Uterus (tissue), 4 donors: ENCODE data around the gene COQ3. TPM values are rescaled to one million over a fixed set of nuclear protein-coding genes. Genes with fewer than 3 reads are reported as not detected.

ENCODE experiments used
- DNase-seq, 2 donors: peaks; one replicate each; pipeline ENCODE4 v3.0.0-alpha.2; 2019 to 2020
- H3K27ac ChIP-seq, 2 donors: fragments of 200-600 bp; sonication (generic); 1 replicate in 1 of 2; 2 replicates in 1 of 2; pipeline ENCODE4 v1.5.1; 2016 to 2018
- H3K27me3 ChIP-seq, 2 donors: fragments of 200-600 bp; sonication (generic); one replicate each; pipeline ENCODE4 v1.5.1; 2018 to 2019; ENCODE audit warnings: control low read depth in 1 of 2
- H3K36me3 ChIP-seq, 2 donors: fragments of 200-600 bp; sonication (generic); one replicate each; pipeline ENCODE4 v1.5.1; 2019; ENCODE audit warnings: control low read depth in 1 of 2
- H3K4me1 ChIP-seq, 2 donors: fragments of 200-600 bp; sonication (generic); one replicate each; pipeline ENCODE4 v1.5.1; 2018 to 2019; ENCODE audit warnings: control low read depth in 1 of 2
- H3K4me3 ChIP-seq, 2 donors: fragments of 200-600 bp; sonication (generic); 1 replicate in 1 of 2; 2 replicates in 1 of 2; pipeline ENCODE4 v1.5.1; 2018 to 2019; ENCODE audit warnings: mild to moderate bottlenecking in 1 of 2
- H3K9me3 ChIP-seq, 2 donors: fragments of 200-600 bp; sonication (generic); one replicate each; pipeline ENCODE4 v1.5.1; 2019; ENCODE audit warnings: control low read depth in 1 of 2
- CTCF ChIP-seq, 4 experiments: fragments of 200-600 bp in 2 of 4; fragments of 450-650 bp in 2 of 4; sonication (generic) in 2 of 4; IDR thresholded peaks; one replicate each; pipeline ENCODE4 v1.5.1; 2016 to 2019; ENCODE audit warnings: antibody characterized with exemption in 4 of 4, mild to moderate bottlenecking in 2 of 4, moderate library complexity in 1 of 4
- POLR2A ChIP-seq, 2 donors: fragments of 450-650 bp; IDR thresholded peaks; one replicate each; pipeline ENCODE4 v1.6.1; 2016; ENCODE audit warnings: antibody characterized with exemption in 2 of 2, mild to moderate bottlenecking in 1 of 2, moderate library complexity in 1 of 2
- intact Hi-C: fragments of 100-400 bp; cut with DNase I; formaldehyde crosslinking; loops from one replicate; pipeline ENCODE4 v1.15.1; 2023; ENCODE audit warnings: low total_unique reads
- total RNA-seq, 4 donors: library from RNA; depleted of rRNA in 3 of 4; stranded (reverse); fragments of >200 nt in 3 of 4; gene quantifications; one replicate each; pipeline versions ENCODE4 v1.1.0 to v1.2.4, GENCODE V29; 2014 to 2023
- donor health status: DM: yes; HTN: yes; CAD: no.

Gene COQ3
- total RNA-seq, 4 donors from 2014 or later = 0.77 to 31.8 (median 6.2) TPM

- intact Hi-C loops = loop anchor here (10.0 kb wide), 1 partner anchor 101 kb away; no protein-coding TSS in a partner anchor
- Histone ChIP-seq H3K4me3 (peak overlapping the region; percentile 74 to 91), H3K4me1 (peaks cover 14 to 29% of the 10 kb centered on the region in 2 donors), H3K27ac (peak overlapping the region; percentile 95 to 100), H3K36me3 (no peaks in the 10 kb centered on the region), H3K27me3 (no peaks in the 10 kb centered on the region), H3K9me3 (no peaks in the 10 kb centered on the region)
- DNase-seq = no peak
- TF ChIP-seq CTCF (IDR thresholded peaks at IDR 0.05) = no peak
- TF ChIP-seq POLR2A (IDR thresholded peaks at IDR 0.05) = no peak
Observed at GRCh38 chr6:99424022-99424421, 30.0 kb upstream of the COQ3 start.

- no peaks in the 10 kb centered on the region for H3K9me3 ChIP-seq
- no peak overlapping the region for H3K27ac ChIP-seq
- H3K36me3 ChIP-seq = no peaks in the 10 kb centered on the region
- no peak for TF ChIP-seq POLR2A (IDR thresholded peaks at IDR 0.05)
- no peak for TF ChIP-seq CTCF (IDR thresholded peaks at IDR 0.05)
- H3K4me1 ChIP-seq = peaks cover 14 to 29% of the 10 kb centered on the region in 2 donors
- no peak for DNase-seq
- H3K4me3 ChIP-seq = no peak overlapping the region
- no peaks in the 10 kb centered on the region for H3K27me3 ChIP-seq
- intact Hi-C loops = loop anchor here (10.0 kb wide), 1 partner anchor 102 kb away; no protein-coding TSS in a partner anchor
Observed at GRCh38 chr6:99422912-99423311, 28.9 kb upstream of the COQ3 start.

- Histone ChIP-seq H3K27me3 (no peaks in the 10 kb centered on the region), H3K4me3 (no peak overlapping the region), H3K4me1 (peaks cover 6 to 14% of the 10 kb centered on the region in 2 donors), H3K27ac (no peak overlapping the region), H3K36me3 (no peaks in the 10 kb centered on the region), H3K9me3 (no peaks in the 10 kb centered on the region)
- DNase-seq = no peak
- intact Hi-C loops = no loop called here
- TF ChIP-seq POLR2A (IDR thresholded peaks at IDR 0.05) (no peak), CTCF (IDR thresholded peaks at IDR 0.05) (no peak)
Observed at GRCh38 chr6:99416892-99417767, 23.1 kb upstream of the COQ3 start.

GRCh38 chr6:99416226-99416625 lies 22.2 kb upstream of the COQ3 start:
- Histone ChIP-seq H3K9me3 (no peaks in the 10 kb centered on the region), H3K36me3 (no peaks in the 10 kb centered on the region)
- intact Hi-C loops = no loop called here

More at GRCh38 chr6:99416226-99416625, 22.2 kb upstream of the COQ3 start:
- Histone ChIP-seq H3K27me3 (no peaks in the 10 kb centered on the region), H3K4me3 (no peak overlapping the region), H3K4me1 (peaks cover 0 to 11% of the 10 kb centered on the region in 2 donors), H3K27ac (no peak overlapping the region)
- no peak for TF ChIP-seq POLR2A (IDR thresholded peaks at IDR 0.05)
- no peak for TF ChIP-seq CTCF (IDR thresholded peaks at IDR 0.05)
- no peak for DNase-seq
